ENCODE measurements around the gene CEL.
A peak's percentile ranks its signal among the peaks of the same experiment; 100 is the strongest.

CEL gene

GRCh38 chr9:133119103-133119845, 57.5 kb downstream of the CEL start:
- Mint-ChIP-seq H3K36me3 (ENCODE audit: insufficient read depth) (peaks cover 88% of the 10 kb centered on the region), H3K4me1 (ENCODE audit: low read depth in 2 of 2) (peaks cover 59 to 65% of the 10 kb centered on the region in 2 donors), H3K4me3 (peak overlapping the region; percentile 63 to 78)

GRCh38 chr9:133119846-133120500, 58.2 kb downstream of the CEL start:
- Mint-ChIP-seq H3K9me3 (no peaks in the 10 kb centered on the region), H3K27ac (peak overlapping the region; percentile 81 to 97), H3K4me1 (ENCODE audit: low read depth in 2 of 2) (peaks cover 64 to 65% of the 10 kb centered on the region in 2 donors), H3K36me3 (ENCODE audit: insufficient read depth) (peaks cover 88% of the 10 kb centered on the region), H3K27me3 (no peaks in the 10 kb centered on the region), H3K4me3 (peak overlapping the region; percentile 63 to 78)
- no peak for DNase-seq
- no peak for ATAC-seq (replicated peaks)

More at GRCh38 chr9:133119103-133119845, 57.5 kb downstream of the CEL start:
- no peak for ATAC-seq (replicated peaks)
- H3K27ac Mint-ChIP-seq, result peak overlapping the region; percentile 81 to 97
- no peaks in the 10 kb centered on the region for H3K9me3 Mint-ChIP-seq
- H3K27me3 Mint-ChIP-seq, result no peaks in the 10 kb centered on the region
- DNase-seq, result no peak

- Mint-ChIP-seq H3K9me3 (no peaks in the 10 kb centered on the region), H3K27me3 (no peaks in the 10 kb centered on the region), H3K4me1 (ENCODE audit: low read depth in 2 of 2) (peaks cover 62 to 67% of the 10 kb centered on the region in 2 donors), H3K27ac (peak overlapping the region; percentile 81 to 97), H3K4me3 (peak overlapping the region; percentile 63 to 78), H3K36me3 (ENCODE audit: insufficient read depth) (peaks cover 89% of the 10 kb centered on the region)
- no peak for ATAC-seq (replicated peaks)
- no peak for DNase-seq
These were observed 58.9 kb downstream of the CEL start for GRCh38 chr9:133120501-133121197.

Data from effector memory CD8-positive, alpha-beta T cell (primary cell).